Urinary bladder (tissue), 4 donors: ENCODE results near the gene PRM3. TPM values are rescaled to one million over a fixed set of nuclear protein-coding genes. Genes with fewer than 3 reads are reported as not detected.
A peak's percentile ranks its signal among the peaks of the same experiment; 100 is the strongest.

Experiments used
- DNase-seq: peaks from one replicate; pipeline ENCODE4 v3.0.0-alpha.2; 2015; ENCODE audit errors: extremely low spot score
- H3K27ac ChIP-seq: one replicate; pipeline ENCODE4 v1.5.1; 2013; ENCODE audit warnings: low read depth, mild to moderate bottlenecking, moderate library complexity
- H3K36me3 ChIP-seq: one replicate; pipeline ENCODE4 v1.6.1; 2013; ENCODE audit warnings: mild to moderate bottlenecking, moderate library complexity; ENCODE audit not compliant: insufficient read depth
- H3K4me1 ChIP-seq: one replicate; pipeline ENCODE4 v1.6.1; 2013; ENCODE audit warnings: mild to moderate bottlenecking, moderate library complexity; ENCODE audit not compliant: insufficient read depth
- H3K4me3 ChIP-seq: one replicate; pipeline ENCODE4 v1.5.1; 2013; ENCODE audit warnings: low read depth, low read length
- WGBS: extraction: QIAGEN DNeasy Blood & Tissue Kit; methylation state at CpG from one replicate; pipeline ENCODE4 v1.1.7; 2013; 5-methylcytosine and 5-hydroxymethylcytosine counted together
- polyA plus RNA-seq: library from polyadenylated mRNA; stranded (reverse); fragments of 200-250 nt; gene quantifications from one replicate; pipeline ENCODE4 v1.2.3, GENCODE V29; 2013
- total RNA-seq: library from RNA; depleted of rRNA; stranded (reverse); fragments of >200 nt; gene quantifications from one replicate; pipeline ENCODE4 v1.2.3, GENCODE V29; 2014
- donor health status: healthy with polysubstance abuse.
- donor health status: healthy.

PRM3 gene
- total and polyA plus RNA-seq, 2 donors: not detected

DNA sequence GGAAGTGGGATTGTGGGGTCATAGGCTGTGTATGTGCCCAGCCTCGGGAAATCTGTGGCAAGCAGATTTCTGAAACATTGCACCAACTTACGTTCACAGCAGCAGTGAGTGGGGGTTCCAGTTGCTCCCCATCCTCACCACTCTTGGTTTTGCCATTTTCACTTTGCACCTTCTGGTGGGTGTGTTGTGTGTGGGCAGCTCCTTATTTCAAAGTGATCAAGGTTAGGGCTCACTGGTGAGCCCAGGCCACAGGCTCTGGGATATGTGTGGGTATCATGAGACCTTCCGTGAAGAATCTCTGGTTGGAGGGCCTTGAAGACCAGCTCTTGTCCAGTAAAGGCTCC lies 37.2 kb upstream of the PRM3 start:
- no peak overlapping the region for H3K27ac ChIP-seq
- WGBS: 93% methylated on average over 3 of the region's 3 CpGs
- H3K4me3 ChIP-seq: no peak overlapping the region
- H3K36me3 ChIP-seq: no peaks in the 10 kb centered on the region
- H3K4me1 ChIP-seq: no peaks in the 10 kb centered on the region
- DNase-seq: no peak

DNA sequence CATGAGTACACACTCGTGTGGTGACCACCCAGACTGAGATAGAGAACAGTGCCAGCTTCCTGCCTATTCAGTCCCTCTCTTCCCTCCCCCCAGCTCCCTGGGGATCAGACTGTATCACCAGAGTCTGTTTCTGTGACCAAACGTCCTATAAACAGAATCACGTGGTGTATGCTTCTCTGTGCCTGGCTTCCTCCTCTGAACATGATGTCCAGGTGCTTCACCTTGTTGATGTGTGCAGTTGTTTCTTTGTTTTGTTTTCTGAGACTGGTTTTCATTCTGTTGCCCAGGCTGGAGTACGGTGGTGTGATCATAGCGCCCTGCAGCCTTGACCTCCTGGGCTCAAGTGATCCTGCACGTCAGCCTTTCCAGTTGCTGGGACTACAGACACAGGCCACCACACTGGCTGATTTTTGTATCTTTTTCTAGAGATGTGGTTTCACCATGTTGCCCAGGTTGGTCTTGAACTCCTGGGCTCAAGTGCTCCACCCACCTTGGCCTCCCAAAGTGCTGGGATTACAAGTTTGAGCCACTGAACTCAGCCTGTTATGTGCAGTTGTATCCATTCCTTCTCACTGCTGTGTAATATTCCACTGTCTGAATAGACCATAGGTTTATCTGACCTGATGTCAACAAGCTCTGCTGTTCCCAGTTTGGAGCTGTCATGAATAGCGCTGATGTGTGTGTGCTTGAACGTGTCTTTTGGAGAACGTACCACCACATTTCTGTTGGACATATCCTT lies 36.6 kb upstream of the PRM3 start:
- no peak overlapping the region for H3K27ac ChIP-seq
- H3K36me3 ChIP-seq: no peaks in the 10 kb centered on the region
- DNase-seq: no peak
- WGBS: 68% methylated on average over 9 of the region's 9 CpGs
- H3K4me1 ChIP-seq: no peaks in the 10 kb centered on the region
- H3K4me3 ChIP-seq: no peak overlapping the region

DNA sequence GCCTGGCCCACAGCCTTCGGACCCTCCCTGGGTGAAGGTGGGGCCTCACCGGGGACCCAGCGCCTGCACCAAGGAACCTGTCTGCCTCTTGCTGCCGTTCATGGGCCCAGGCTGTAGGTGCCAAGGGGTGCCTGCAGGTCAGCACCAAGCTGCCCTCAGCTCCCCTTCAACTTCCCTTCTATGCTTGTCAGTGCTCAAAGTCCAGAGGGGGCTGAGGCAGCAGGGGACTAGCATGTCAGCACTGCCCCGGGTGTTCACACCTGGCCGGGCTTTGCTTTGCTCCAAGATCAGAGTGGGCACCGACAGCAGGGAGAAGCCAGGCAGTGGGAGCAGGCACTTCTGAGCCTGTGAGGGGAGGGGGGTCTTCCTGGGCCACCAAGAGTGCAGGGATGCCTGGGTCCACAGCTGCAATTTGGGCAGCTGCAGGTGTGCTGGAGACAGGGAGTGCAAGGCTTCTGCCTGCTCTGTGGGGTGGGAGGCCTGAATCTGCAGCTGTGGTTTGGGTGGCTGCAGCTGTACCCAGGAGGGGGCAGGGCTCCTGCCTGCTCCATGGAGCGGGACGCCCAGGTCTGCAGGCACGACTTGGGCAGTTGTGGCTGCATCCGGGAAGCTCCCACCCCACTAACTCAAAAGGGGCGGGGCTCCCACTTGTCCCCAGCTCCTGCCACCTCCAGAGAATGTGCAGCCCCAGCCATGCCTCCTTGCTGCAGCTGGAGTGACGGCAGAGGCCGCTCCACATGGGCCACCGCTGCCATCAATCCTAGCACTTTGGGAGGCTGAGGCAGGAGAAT lies 35.3 kb upstream of the PRM3 start:
- Histone ChIP-seq H3K27ac (no peak overlapping the region), H3K4me1 (no peaks in the 10 kb centered on the region), H3K4me3 (no peak overlapping the region), H3K36me3 (no peaks in the 10 kb centered on the region)
- DNase-seq: no peak
- WGBS: 74% methylated on average over 15 of the region's 15 CpGs

DNA sequence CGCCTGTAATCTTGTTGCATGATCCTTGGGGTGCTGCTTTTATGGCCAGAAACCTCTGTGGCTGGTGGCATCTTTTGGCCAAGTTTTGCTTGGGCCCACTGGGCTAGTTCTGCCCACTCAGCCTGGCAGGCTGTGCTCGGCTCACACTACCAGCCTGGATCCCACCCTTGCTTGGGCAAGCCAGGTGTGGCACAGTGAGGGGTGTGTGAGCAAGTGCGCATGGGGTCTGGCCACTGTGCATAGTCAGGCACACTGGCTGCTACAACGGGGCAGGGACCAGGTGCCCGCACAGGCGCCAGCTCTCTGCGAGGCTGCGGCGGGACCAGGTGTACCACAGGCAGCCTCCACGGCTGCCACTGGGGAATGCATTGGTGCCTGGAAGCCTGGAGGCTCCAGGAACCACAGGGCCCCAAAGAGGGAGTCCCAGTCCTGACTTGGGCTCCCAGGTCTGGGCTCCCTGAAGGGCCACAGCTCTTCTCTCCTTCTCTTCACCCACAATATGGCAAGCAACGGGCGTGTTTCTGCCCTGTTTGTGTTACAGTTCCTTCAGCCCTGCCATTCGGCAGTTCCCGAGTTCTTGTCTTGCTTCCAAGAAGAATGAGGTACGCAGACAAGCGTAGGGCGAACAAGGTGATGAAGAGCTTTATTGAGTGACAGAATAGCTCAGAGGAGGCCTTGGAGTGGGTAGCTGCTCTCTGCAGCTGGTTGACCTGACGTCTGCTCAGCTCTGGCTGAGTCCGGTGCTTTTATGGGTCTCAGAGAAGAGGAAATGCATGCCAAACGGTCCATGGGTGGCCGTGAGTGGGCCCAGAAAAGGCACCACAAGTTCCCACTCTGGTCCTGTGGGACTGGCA lies 34.4 kb upstream of the PRM3 start:
- H3K27ac ChIP-seq: no peak overlapping the region
- no peak overlapping the region for H3K4me3 ChIP-seq
- H3K36me3 ChIP-seq: no peaks in the 10 kb centered on the region
- no peaks in the 10 kb centered on the region for H3K4me1 ChIP-seq
- DNase-seq: no peak
- 84% methylated on average over 21 of the region's 21 CpGs for WGBS

DNA sequence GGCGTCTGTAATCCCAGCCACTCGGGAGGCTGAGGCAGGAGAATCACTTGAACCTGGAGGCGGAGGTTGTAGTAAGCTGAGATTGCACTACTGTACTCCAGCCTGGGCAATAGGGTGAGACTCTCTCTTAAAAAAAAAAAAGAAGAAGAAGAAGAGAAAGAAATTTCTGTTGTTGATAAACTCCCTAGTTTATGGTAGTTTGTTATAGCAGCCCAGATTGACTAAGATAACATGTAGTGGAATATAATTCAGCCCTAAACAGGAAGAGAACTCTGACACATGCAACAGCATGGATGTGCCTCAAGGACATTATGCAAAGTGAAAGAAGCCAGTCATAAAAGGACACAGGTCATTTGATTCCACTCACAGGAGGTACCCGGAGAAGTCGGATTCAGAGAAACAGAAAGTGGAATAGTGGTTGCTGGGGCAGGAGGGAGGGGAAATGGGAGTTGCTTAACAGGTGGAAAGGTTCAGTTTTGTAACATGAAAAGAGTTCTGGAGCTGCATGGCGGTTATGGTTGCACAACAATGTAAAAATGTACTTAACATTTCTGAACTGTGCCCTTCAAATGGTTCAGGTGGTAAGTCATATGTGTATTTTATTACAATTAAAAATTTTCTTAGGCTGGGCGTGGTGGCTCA lies 33.7 kb upstream of the PRM3 start:
- no peaks in the 10 kb centered on the region for H3K4me1 ChIP-seq
- no peaks in the 10 kb centered on the region for H3K36me3 ChIP-seq
- H3K27ac ChIP-seq: no peak overlapping the region
- 79% methylated on average over 7 of the region's 7 CpGs for WGBS
- no peak overlapping the region for H3K4me3 ChIP-seq
- no peak for DNase-seq

DNA sequence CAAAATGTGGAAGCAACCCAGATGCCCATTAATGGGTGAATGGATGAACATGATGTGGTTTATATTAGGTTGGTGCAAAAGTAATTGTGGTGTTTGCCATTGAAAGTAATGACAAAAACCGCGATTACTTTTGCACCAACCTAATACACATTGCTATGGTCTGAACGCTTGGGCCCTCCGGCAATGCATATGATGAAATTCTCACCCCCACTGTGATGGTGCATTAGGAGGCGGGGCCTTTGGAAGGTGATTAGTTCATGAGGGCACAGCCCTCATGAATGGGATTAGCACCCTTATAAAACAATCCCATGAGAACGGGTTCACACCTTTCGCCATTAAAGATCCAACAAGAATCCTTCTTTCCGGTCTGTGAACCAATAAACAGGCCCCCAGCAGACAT lies 33.0 kb upstream of the PRM3 start:
- 90% methylated on average over 8 of the region's 8 CpGs for WGBS
- Histone ChIP-seq H3K4me3 (no peak overlapping the region), H3K4me1 (no peaks in the 10 kb centered on the region), H3K27ac (no peak overlapping the region), H3K36me3 (no peaks in the 10 kb centered on the region)
- DNase-seq: no peak

DNA sequence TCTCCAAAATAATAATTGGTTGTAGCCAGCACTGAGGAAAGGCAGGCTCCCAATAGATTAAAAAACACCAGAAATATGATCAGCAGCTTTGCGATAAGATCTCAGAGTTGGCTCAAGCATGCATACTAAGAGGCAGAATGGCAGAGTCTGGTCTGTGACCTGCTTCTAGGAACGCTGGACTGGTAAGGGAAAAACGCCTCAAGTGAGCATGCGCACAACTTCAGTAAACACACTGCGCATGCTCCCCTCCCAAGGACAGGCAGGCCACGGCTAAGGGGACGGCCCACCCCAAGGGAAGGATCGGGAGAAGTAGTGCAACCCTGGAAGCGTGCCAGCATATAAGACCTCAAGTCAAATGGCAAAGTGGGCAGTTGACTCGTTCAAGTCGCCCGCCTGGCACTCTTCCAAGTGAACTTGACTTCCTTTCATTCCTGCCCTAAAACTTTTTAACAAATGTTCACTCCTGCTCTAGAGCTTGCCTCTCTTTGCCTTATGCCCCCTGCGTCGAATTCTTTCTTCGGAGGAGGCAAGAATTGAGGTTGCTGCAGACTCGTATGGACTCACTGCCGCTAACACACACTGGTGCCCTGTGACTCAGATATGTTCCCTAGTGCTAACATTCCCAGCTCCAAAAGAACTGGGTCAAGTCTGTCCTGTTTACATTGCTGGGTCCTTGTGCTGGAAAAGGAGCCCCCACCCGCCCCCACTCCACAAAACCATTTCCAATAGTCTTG lies 30.1 kb upstream of the PRM3 start:
- H3K4me1 ChIP-seq: no peaks in the 10 kb centered on the region
- no peak overlapping the region for H3K27ac ChIP-seq
- no peak overlapping the region for H3K4me3 ChIP-seq
- DNase-seq: peak; percentile 58
- 65% methylated on average over 18 of the region's 18 CpGs for WGBS
- no peaks in the 10 kb centered on the region for H3K36me3 ChIP-seq

DNA sequence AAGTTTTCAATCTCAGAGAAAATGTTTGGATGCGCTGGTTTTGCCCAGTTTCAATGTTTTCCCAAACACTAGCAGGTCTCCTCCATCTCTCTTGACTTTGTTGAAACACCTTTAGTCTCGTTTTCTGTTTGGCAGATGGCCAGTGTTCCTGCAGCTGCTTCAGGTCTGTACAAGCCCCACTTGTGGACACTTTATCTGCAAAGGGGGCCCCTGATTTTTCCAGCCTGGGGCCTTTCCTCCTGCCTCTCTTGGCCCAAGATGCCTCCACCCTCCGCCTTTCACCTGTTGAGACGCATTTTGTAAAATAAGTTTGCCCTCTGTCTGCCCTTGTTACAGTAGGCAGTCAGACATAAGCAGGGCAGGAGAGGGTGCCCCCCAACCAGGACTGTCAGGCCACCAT lies 29.5 kb upstream of the PRM3 start:
- no peak overlapping the region for H3K4me3 ChIP-seq
- DNase-seq: peak; percentile 87

DNA sequence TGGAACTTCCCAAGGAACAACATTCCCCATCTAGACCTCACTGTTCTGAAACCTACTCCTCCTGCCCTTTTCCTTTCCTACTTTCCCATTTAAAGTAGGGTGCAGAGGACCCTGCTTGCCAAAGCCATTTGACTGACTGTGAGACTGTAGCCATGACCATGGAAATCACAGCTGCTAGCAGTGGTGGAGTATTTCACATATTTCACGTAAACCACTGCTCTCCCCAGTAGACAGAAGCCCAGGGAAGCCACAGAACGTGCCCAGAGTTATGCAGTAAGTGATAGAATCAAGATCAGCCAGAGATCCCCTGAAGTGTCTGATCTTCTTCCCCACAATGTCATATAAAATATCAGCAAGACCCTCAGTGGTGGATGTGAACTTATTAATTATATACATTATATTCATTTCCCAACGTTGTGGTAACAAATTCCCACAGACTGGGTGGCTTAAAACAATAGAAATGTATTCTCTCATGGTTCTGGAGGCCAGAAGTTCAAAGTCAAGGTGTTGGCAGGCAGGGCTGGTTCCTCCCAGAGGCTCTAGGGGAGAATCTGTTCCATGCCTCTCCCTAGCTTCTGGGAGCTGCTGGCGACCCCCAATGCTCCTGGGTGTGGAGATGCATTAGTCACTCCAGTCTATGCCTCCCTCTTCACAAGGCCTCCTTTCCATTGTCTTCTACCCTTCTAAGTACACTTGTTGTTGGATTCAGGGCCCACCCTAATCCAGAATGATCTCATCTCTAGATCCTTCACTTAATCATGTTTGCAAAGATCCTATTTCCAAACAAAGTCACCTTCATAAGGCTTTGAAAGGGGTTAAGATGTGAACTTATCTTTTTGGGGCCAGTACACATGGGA lies 28.4 kb upstream of the PRM3 start:
- DNase-seq: no peak
- no peaks in the 10 kb centered on the region for H3K36me3 ChIP-seq

More for the DNA sequence above, 29.5 kb upstream of the PRM3 start:
- no peak overlapping the region for H3K27ac ChIP-seq
- no peaks in the 10 kb centered on the region for H3K36me3 ChIP-seq
- no peaks in the 10 kb centered on the region for H3K4me1 ChIP-seq
- whole genome bisulfite sequencing: 59% methylated on average over 4 of the region's 4 CpGs

DNA sequence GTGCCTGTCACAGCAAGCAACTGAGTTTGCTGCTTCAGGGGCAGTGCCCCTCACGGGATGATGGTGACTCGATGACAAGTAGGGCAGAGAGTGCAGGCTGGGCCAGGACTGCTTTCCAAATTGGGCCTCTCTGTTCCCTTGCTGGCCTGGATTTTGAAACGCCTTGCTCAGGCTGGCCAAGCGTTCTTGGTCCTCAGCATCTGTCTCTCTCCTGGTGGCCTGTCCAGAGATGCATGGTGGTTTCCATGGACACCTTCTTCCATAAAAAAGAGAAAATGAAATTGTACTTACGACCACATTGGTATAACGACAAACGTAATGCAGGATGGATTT lies 27.1 kb upstream of the PRM3 start:
- no peaks in the 10 kb centered on the region for H3K36me3 ChIP-seq
- H3K4me3 ChIP-seq: no peak overlapping the region
- no peaks in the 10 kb centered on the region for H3K4me1 ChIP-seq
- 90% methylated on average over 7 of the region's 7 CpGs for WGBS
- DNase-seq: no peak
- H3K27ac ChIP-seq: no peak overlapping the region

More for the DNA sequence above, 28.4 kb upstream of the PRM3 start:
- Histone ChIP-seq H3K4me1 (no peaks in the 10 kb centered on the region), H3K27ac (no peak overlapping the region), H3K4me3 (no peak overlapping the region)
- 73% methylated on average over 4 of the region's 4 CpGs for WGBS

DNA sequence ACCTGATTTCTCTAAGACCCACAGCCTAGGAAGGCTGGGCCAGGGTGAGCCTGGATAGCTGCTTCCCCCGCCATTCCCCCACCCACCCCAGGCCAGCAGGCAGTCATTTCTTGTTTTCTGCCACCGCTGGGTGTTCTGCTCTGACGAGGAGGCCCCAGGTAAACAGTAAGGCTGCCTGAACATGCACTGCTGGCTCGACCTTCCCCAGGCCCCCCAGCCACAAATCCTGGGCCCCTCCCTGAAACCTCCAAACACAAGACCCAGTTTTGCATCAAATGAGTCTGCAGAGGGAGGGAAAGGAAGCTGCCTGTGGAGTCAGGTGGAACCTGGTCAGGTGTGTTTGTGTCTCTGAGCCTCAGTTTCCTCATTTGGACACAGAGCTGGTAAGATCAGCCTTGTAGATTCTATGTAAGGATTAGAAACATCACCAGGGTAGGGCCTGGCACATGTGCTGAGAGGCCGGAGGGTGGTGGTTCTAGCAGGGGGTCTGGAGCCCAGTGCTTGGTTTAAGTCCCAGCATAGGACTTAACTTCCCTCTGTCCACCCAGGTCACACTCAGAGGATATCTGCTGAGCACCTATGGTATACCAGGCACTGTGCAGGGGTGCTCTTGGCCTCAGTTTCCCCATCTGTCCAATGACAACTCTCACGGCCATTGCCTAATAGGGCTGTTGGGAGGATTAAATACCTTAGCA lies 26.6 kb upstream of the PRM3 start:
- no peak overlapping the region for H3K4me3 ChIP-seq
- no peaks in the 10 kb centered on the region for H3K4me1 ChIP-seq
- H3K36me3 ChIP-seq: no peaks in the 10 kb centered on the region
- WGBS: 84% methylated on average over 6 of the region's 6 CpGs
- DNase-seq: no peak
- peak overlapping the region; percentile 32 for H3K27ac ChIP-seq
